Head of caudate nucleus (tissue), 42 donors: ENCODE results near the gene ANKRD2.
"Not testable (repeated sequence)": the region's sequence is repeated elsewhere in the genome, so short reads cannot be mapped to it uniquely, and the experiment has no call there.

ENCODE experiments used
- DNase-seq, 42 donors: peaks; one replicate each; pipeline versions ENCODE4 v3.0.0 to v3.0.0-alpha.2; 2020 to 2021; ENCODE audit warnings: mixed read lengths in 7 of 42
- intact Hi-C: fragments of 100-400 bp; cut with DNase I; formaldehyde crosslinking; loops from one replicate; pipeline ENCODE4 v1.15.0; 2022

Gene ANKRD2

GRCh38 chr10:97564776-97565175, 7.8 kb upstream of the ANKRD2 start:
- intact Hi-C loops, result no loop called here
- no peak for DNase-seq

GRCh38 chr10:97566336-97566996, 6.1 kb upstream of the ANKRD2 start:
- intact Hi-C loops, result no loop called here
- DNase-seq, result no peak

- intact Hi-C loops, result no loop called here
- DNase-seq, result no peak
Observed at GRCh38 chr10:97567891-97568290, 4.7 kb upstream of the ANKRD2 start.

- intact Hi-C loops, result loop anchor here (5.0 kb wide), 1 partner anchor 37 kb away; no protein-coding TSS in a partner anchor
- no peak for DNase-seq
Observed at GRCh38 chr10:97570146-97570788, 2.3 kb upstream of the ANKRD2 start.

GRCh38 chr10:97570789-97571471, 1.6 kb upstream of the ANKRD2 start:
- DNase-seq, result peak in 7 of 42 donors; percentile 18 to 43 (median 22)
- intact Hi-C loops, result loop anchor here (5.0 kb wide), 1 partner anchor 36 kb away; no protein-coding TSS in a partner anchor

- intact Hi-C loops, result loop anchor here (5.0 kb wide), 1 partner anchor 36 kb away; no protein-coding TSS in a partner anchor
- DNase-seq, result peak in 35 of 42 donors; percentile 38 to 90 (median 64)
Observed at GRCh38 chr10:97571622-97572021, 957 bp upstream of the ANKRD2 start.

- intact Hi-C loops, result loop anchor here (5.0 kb wide), 1 partner anchor 34 kb away; no protein-coding TSS in a partner anchor
- no peak for DNase-seq
Observed at GRCh38 chr10:97573021-97573420, 442 bp downstream of the ANKRD2 start.

- intact Hi-C loops, result loop anchor here (5.0 kb wide), 1 partner anchor 34 kb away; no protein-coding TSS in a partner anchor
- DNase-seq, result no peak
Observed at GRCh38 chr10:97573672-97574071, 1.1 kb downstream of the ANKRD2 start.

GRCh38 chr10:97574374-97575126, 2.0 kb downstream of the ANKRD2 start:
- DNase-seq, result peak in 38 of 42 donors; percentile 22 to 84 (median 56)
- intact Hi-C loops, result loop anchor here (5.0 kb wide), 1 partner anchor 33 kb away; no protein-coding TSS in a partner anchor

GRCh38 chr10:97575127-97575668, 2.6 kb downstream of the ANKRD2 start:
- no peak for DNase-seq
- intact Hi-C loops, result no loop called here

GRCh38 chr10:97576487-97576886, 3.9 kb downstream of the ANKRD2 start:
- intact Hi-C loops, DNase-seq: not testable (repeated sequence)

GRCh38 chr10:97577701-97578100, 5.1 kb downstream of the ANKRD2 start:
- no peak for DNase-seq

GRCh38 chr10:97578171-97578844, 5.7 kb downstream of the ANKRD2 start:
- intact Hi-C loops, result no loop called here

More at GRCh38 chr10:97577701-97578100, 5.1 kb downstream of the ANKRD2 start:
- intact Hi-C loops, result no loop called here

GRCh38 chr10:97580421-97581367, 8.1 kb downstream of the ANKRD2 start:
- intact Hi-C loops, result no loop called here
- no peak for DNase-seq

More at GRCh38 chr10:97578171-97578844, 5.7 kb downstream of the ANKRD2 start:
- DNase-seq, result no peak

- intact Hi-C loops, result no loop called here
- DNase-seq, result no peak
Observed at GRCh38 chr10:97582169-97582568, 9.6 kb downstream of the ANKRD2 start.

GRCh38 chr10:97583476-97583875, 10.9 kb downstream of the ANKRD2 start:
- intact Hi-C loops, result no loop called here

More at GRCh38 chr10:97583476-97583875, 10.9 kb downstream of the ANKRD2 start:
- no peak for DNase-seq
